OCI-LY7 (cell line): ENCODE data around the gene CDK14.

ENCODE experiments used
- EZH2phosphoT487 ChIP-seq: fragments of 200-600 bp; sonication (generic); IDR thresholded peaks from 2 replicates; pipeline ENCODE4 v1.6.1; 2018; ENCODE audit warnings: low read depth, borderline replicate concordance, mild to moderate bottlenecking, mixed run types, antibody characterized with exemption, low read length, moderate library complexity, mixed read lengths
- TF ChIP-seq, protein P1 (sequence below): fragments of 200-600 bp; sonication (generic); conservative IDR thresholded peaks from 2 replicates; pipeline ENCODE4 v1.5.1; 2014; ENCODE audit warnings: mild to moderate bottlenecking, antibody characterized with exemption, low read length, moderate library complexity, mixed read lengths

DNA sequence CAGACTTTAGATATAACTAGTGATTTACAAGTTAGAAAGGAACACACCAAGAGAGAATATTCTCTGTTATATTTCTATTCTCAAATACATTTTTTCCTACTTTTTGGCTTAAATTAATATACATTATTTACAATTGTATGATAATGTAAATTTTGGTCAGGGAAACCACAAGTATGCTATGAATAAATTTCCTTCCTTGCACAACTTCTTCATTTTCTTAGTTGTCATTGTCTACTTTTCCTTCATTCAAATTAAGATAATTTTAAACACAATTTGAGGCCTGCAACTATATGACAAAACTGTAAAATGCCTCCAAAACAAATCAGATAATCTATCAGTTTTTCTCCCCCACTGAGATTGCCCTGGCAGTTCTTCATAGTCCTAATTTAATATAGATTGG, 131.3 kb downstream of the CDK14 start:
- TF ChIP-seq, protein P1, sequence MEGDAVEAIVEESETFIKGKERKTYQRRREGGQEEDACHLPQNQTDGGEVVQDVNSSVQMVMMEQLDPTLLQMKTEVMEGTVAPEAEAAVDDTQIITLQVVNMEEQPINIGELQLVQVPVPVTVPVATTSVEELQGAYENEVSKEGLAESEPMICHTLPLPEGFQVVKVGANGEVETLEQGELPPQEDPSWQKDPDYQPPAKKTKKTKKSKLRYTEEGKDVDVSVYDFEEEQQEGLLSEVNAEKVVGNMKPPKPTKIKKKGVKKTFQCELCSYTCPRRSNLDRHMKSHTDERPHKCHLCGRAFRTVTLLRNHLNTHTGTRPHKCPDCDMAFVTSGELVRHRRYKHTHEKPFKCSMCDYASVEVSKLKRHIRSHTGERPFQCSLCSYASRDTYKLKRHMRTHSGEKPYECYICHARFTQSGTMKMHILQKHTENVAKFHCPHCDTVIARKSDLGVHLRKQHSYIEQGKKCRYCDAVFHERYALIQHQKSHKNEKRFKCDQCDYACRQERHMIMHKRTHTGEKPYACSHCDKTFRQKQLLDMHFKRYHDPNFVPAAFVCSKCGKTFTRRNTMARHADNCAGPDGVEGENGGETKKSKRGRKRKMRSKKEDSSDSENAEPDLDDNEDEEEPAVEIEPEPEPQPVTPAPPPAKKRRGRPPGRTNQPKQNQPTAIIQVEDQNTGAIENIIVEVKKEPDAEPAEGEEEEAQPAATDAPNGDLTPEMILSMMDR: no peak
- no peak for TF ChIP-seq EZH2phosphoT487
